ENCODE results near the gene DAPK1. TPM values are rescaled to one million over a fixed set of nuclear protein-coding genes. Genes with fewer than 3 reads are reported as not detected.

The DAPK1 gene
- total RNA-seq, 4 donors from 2014 or later: 14.5 to 28.3 (median 20.7) TPM

GRCh38 chr9:87615136-87615535 lies 117.5 kb downstream of the DAPK1 start:
- in situ Hi-C loops (cut with MboI; ENCODE audit: low pct_ligation_motif_present in 1 of 4, low pct_unique_long_range_greater_than_20kb in 1 of 4, low sequenced_read_pairs in 3 of 4): loop anchor here in 1 of 4 donors (25.0 kb wide), 1 partner anchor 103 kb away; no protein-coding TSS in a partner anchor
- 87 to 100% methylated on average over 1 to 6 of the region's 6 CpGs for WGBS, 2 donors (ENCODE audit: low coverage in 1 of 2)
- H3K27me3 ChIP-seq: no peaks in the 10 kb centered on the region
- no peaks in the 10 kb centered on the region for H3K9me3 ChIP-seq
- no peak overlapping the region for H3K4me3 ChIP-seq
- TF ChIP-seq EP300 (IDR thresholded peaks at IDR 0.05; ENCODE audit: low read depth) (no peak), POLR2A (IDR thresholded peaks at IDR 0.05) (no peak), POLR2AphosphoS5 (IDR thresholded peaks at IDR 0.05) (no peak), CTCF (IDR thresholded peaks at IDR 0.05) (no peak)
- no peaks in the 10 kb centered on the region for H3K36me3 ChIP-seq
- intact Hi-C loops (cut with DNase I; ENCODE audit: low total_unique reads): no loop called here
- no peak for DNase-seq
- peaks cover 0 to 18% (median 9%) of the 10 kb centered on the region in 4 donors for H3K4me1 ChIP-seq
- H3K27ac ChIP-seq: peak overlapping the region in 1 of 4 donors; percentile 10

- WGBS, 2 donors (ENCODE audit: low coverage in 1 of 2): 84% methylated on average over 6 of the region's 6 CpGs; no CpG with 5 or more reads in 1 of the 2 donors
- intact Hi-C loops (cut with DNase I; ENCODE audit: low total_unique reads): no loop called here
- DNase-seq: no peak
- Histone ChIP-seq H3K4me3 (no peak overlapping the region), H3K4me1 (peaks cover 0 to 16% (median 7%) of the 10 kb centered on the region in 4 donors), H3K27me3 (no peaks in the 10 kb centered on the region), H3K9me3 (no peaks in the 10 kb centered on the region), H3K27ac (no peak overlapping the region), H3K36me3 (no peaks in the 10 kb centered on the region)
- TF ChIP-seq POLR2A (IDR thresholded peaks at IDR 0.05) (no peak), POLR2AphosphoS5 (IDR thresholded peaks at IDR 0.05) (no peak), CTCF (IDR thresholded peaks at IDR 0.05) (no peak)
- in situ Hi-C loops (cut with MboI; ENCODE audit: low pct_ligation_motif_present in 1 of 4, low pct_unique_long_range_greater_than_20kb in 1 of 4, low sequenced_read_pairs in 3 of 4): loop anchor here in 1 of 4 donors (25.0 kb wide), 1 partner anchor 103 kb away; no protein-coding TSS in a partner anchor
These were observed 118.0 kb downstream of the DAPK1 start for GRCh38 chr9:87615547-87616148.

- intact Hi-C loops (cut with DNase I; ENCODE audit: low total_unique reads): no loop called here
- H3K27me3 ChIP-seq: no peaks in the 10 kb centered on the region
- 76 to 90% methylated on average over 2 of the region's 2 CpGs for WGBS, 2 donors (ENCODE audit: low coverage in 1 of 2)
These were observed 120.6 kb downstream of the DAPK1 start for GRCh38 chr9:87618226-87618625.

GRCh38 chr9:87618931-87619330 lies 121.3 kb downstream of the DAPK1 start:
- 65% methylated on average over 2 to 3 of the region's 3 CpGs for WGBS, 2 donors (ENCODE audit: low coverage in 1 of 2)
- TF ChIP-seq CTCF (IDR thresholded peaks at IDR 0.05): no peak
- no peak for TF ChIP-seq POLR2A (IDR thresholded peaks at IDR 0.05)
- TF ChIP-seq POLR2AphosphoS5 (IDR thresholded peaks at IDR 0.05): no peak
- TF ChIP-seq EP300 (IDR thresholded peaks at IDR 0.05; ENCODE audit: low read depth): no peak
- Histone ChIP-seq H3K27ac (no peak overlapping the region), H3K27me3 (no peaks in the 10 kb centered on the region), H3K4me3 (no peak overlapping the region), H3K36me3 (no peaks in the 10 kb centered on the region), H3K4me1 (peaks cover 0 to 5% (median under 1%) of the 10 kb centered on the region in 4 donors), H3K9me3 (no peaks in the 10 kb centered on the region)
- no peak for DNase-seq
- intact Hi-C loops (cut with DNase I; ENCODE audit: low total_unique reads): no loop called here
- in situ Hi-C loops (cut with MboI; ENCODE audit: low pct_ligation_motif_present in 1 of 4, low pct_unique_long_range_greater_than_20kb in 1 of 4, low sequenced_read_pairs in 3 of 4): loop anchor here in 1 of 4 donors (25.0 kb wide), 1 partner anchor 107 kb away; no protein-coding TSS in a partner anchor

More at GRCh38 chr9:87618226-87618625, 120.6 kb downstream of the DAPK1 start:
- no peak for TF ChIP-seq POLR2A (IDR thresholded peaks at IDR 0.05)
- TF ChIP-seq EP300 (IDR thresholded peaks at IDR 0.05; ENCODE audit: low read depth): no peak
- no peak for TF ChIP-seq CTCF (IDR thresholded peaks at IDR 0.05)
- TF ChIP-seq POLR2AphosphoS5 (IDR thresholded peaks at IDR 0.05): no peak
- H3K9me3 ChIP-seq: no peaks in the 10 kb centered on the region
- no peak overlapping the region for H3K27ac ChIP-seq
- peaks cover 0 to 7% (median 4%) of the 10 kb centered on the region in 4 donors for H3K4me1 ChIP-seq
- no peak for DNase-seq
- in situ Hi-C loops (cut with MboI; ENCODE audit: low pct_ligation_motif_present in 1 of 4, low pct_unique_long_range_greater_than_20kb in 1 of 4, low sequenced_read_pairs in 3 of 4): loop anchor here in 1 of 4 donors (25.0 kb wide), 1 partner anchor 106 kb away; no protein-coding TSS in a partner anchor
- no peak overlapping the region for H3K4me3 ChIP-seq
- no peaks in the 10 kb centered on the region for H3K36me3 ChIP-seq

Data from transverse colon (tissue), 4 donors.